Parathyroid adenoma (tissue), 2 donors: ENCODE measurements around the gene DUOXA2.

Experiments used
- H2AFZ ChIP-seq: fragments of 300-600 bp; sonication (generic); one replicate; pipeline ENCODE4 v1.7.0; 2017; ENCODE audit warnings: antibody characterized with exemption, mild to moderate bottlenecking
- H3K27ac ChIP-seq: fragments of 300-600 bp; sonication (generic); one replicate; pipeline ENCODE4 v1.7.0; 2017
- H3K27me3 ChIP-seq: fragments of 300-600 bp; sonication (generic); one replicate; pipeline ENCODE4 v1.7.0; 2017; ENCODE audit warnings: low read length; ENCODE audit not compliant: control insufficient read depth, insufficient read depth
- H3K36me3 ChIP-seq: fragments of 300-600 bp; sonication (generic); one replicate; pipeline ENCODE4 v1.7.0; 2017; ENCODE audit warnings: low read length; ENCODE audit not compliant: control insufficient read depth, insufficient read depth
- H3K4me1 ChIP-seq: fragments of 300-600 bp; sonication (generic); one replicate; pipeline ENCODE4 v1.7.0; 2017; ENCODE audit warnings: control low read depth
- H3K4me2 ChIP-seq: fragments of 300-600 bp; sonication (generic); one replicate; pipeline ENCODE4 v1.7.0; 2017; ENCODE audit warnings: low read length
- H3K4me3 ChIP-seq: fragments of 300-600 bp; sonication (generic); one replicate; pipeline ENCODE4 v1.7.0; 2017; ENCODE audit warnings: low read depth, low read length
- H3K79me2 ChIP-seq: fragments of 300-600 bp; sonication (generic); one replicate; pipeline ENCODE4 v1.7.0; 2017; ENCODE audit warnings: control low read depth
- H3K9ac ChIP-seq: fragments of 300-600 bp; sonication (generic); one replicate; pipeline ENCODE4 v1.7.0; 2017; ENCODE audit warnings: mild to moderate bottlenecking
- H3K9me3 ChIP-seq: fragments of 300-600 bp; sonication (generic); one replicate; pipeline ENCODE4 v1.7.0; 2017; ENCODE audit warnings: low read length; ENCODE audit not compliant: control insufficient read depth
- CTCF ChIP-seq: fragments of 300-600 bp; sonication (generic); IDR thresholded peaks from one replicate; pipeline ENCODE4 v1.7.0; 2017; ENCODE audit warnings: antibody characterized with exemption, mild to moderate bottlenecking
- donor health status: primary hyperparathyroidism.

DUOXA2 gene

GRCh38 chr15:45118131-45118588 lies 4.0 kb downstream of the DUOXA2 start:
- Histone ChIP-seq H3K4me2 (peak overlapping the region; percentile 55), H3K4me1 (no peaks in the 10 kb centered on the region), H3K79me2 (no peaks in the 10 kb centered on the region), H2AFZ (peak overlapping the region; percentile 36), H3K9ac (no peak overlapping the region), H3K36me3 (no peaks in the 10 kb centered on the region), H3K9me3 (no peaks in the 10 kb centered on the region), H3K4me3 (peak overlapping the region; percentile 29), H3K27me3 (no peaks in the 10 kb centered on the region), H3K27ac (no peak overlapping the region)
- TF ChIP-seq CTCF: peak; percentile 88

- H3K27me3 ChIP-seq: no peaks in the 10 kb centered on the region
- no peaks in the 10 kb centered on the region for H3K4me1 ChIP-seq
- no peak overlapping the region for H3K9ac ChIP-seq
- no peak overlapping the region for H3K4me3 ChIP-seq
- H3K36me3 ChIP-seq: no peaks in the 10 kb centered on the region
- H3K27ac ChIP-seq: no peak overlapping the region
- H3K9me3 ChIP-seq: no peaks in the 10 kb centered on the region
- no peak overlapping the region for H3K4me2 ChIP-seq
- TF ChIP-seq CTCF: no peak
- H2AFZ ChIP-seq: no peak overlapping the region
- no peaks in the 10 kb centered on the region for H3K79me2 ChIP-seq
These were observed 4.9 kb downstream of the DUOXA2 start for GRCh38 chr15:45118996-45119395.

- no peaks in the 10 kb centered on the region for H3K27me3 ChIP-seq
- H3K27ac ChIP-seq: no peak overlapping the region
- H3K79me2 ChIP-seq: no peaks in the 10 kb centered on the region
- no peak overlapping the region for H3K9ac ChIP-seq
- H3K36me3 ChIP-seq: no peaks in the 10 kb centered on the region
- no peak overlapping the region for H2AFZ ChIP-seq
- H3K4me2 ChIP-seq: no peak overlapping the region
- no peak for TF ChIP-seq CTCF
- H3K9me3 ChIP-seq: no peaks in the 10 kb centered on the region
- no peaks in the 10 kb centered on the region for H3K4me1 ChIP-seq
- H3K4me3 ChIP-seq: no peak overlapping the region
These were observed 6.2 kb downstream of the DUOXA2 start for GRCh38 chr15:45120081-45120972.

- H3K27ac ChIP-seq: no peak overlapping the region
- no peak overlapping the region for H3K4me3 ChIP-seq
- no peak overlapping the region for H2AFZ ChIP-seq
- no peaks in the 10 kb centered on the region for H3K27me3 ChIP-seq
- no peaks in the 10 kb centered on the region for H3K36me3 ChIP-seq
- no peak for TF ChIP-seq CTCF
- no peak overlapping the region for H3K9ac ChIP-seq
- H3K9me3 ChIP-seq: no peaks in the 10 kb centered on the region
- H3K4me1 ChIP-seq: no peaks in the 10 kb centered on the region
- H3K79me2 ChIP-seq: no peaks in the 10 kb centered on the region
- H3K4me2 ChIP-seq: no peak overlapping the region
These were observed 6.9 kb downstream of the DUOXA2 start for GRCh38 chr15:45121020-45121419.
